PC-3 (cell line): ENCODE results near the gene SEC22A.

ENCODE experiments used
- CTCF ChIP-seq: fragments of 300-600 bp; sonication (generic); conservative IDR thresholded peaks from 2 replicates; pipeline ENCODE4 v1.5.1; 2017; ENCODE audit warnings: antibody characterized with exemption, low read depth, mild to moderate bottlenecking, low read length
- EZH2 ChIP-seq: fragments of 300-600 bp; sonication (generic); IDR thresholded peaks from one replicate; pipeline ENCODE4 v1.6.1; 2017; ENCODE audit warnings: antibody characterized with exemption, mild to moderate bottlenecking, low read length; ENCODE audit not compliant: unreplicated experiment
- EZH2phosphoT487 ChIP-seq: fragments of 300-600 bp; sonication (generic); IDR thresholded peaks from 2 replicates; pipeline ENCODE4 v1.6.1; 2018; ENCODE audit warnings: mild to moderate bottlenecking, antibody characterized with exemption, low read length, borderline replicate concordance

- no peak for TF ChIP-seq CTCF
- no peak for TF ChIP-seq EZH2
- TF ChIP-seq EZH2phosphoT487: no peak
Observed at GRCh38 chr3:123226549-123226948, 24.8 kb downstream of the SEC22A start.
